Measurements from ENCODE around the gene PVRIG.
A peak's percentile ranks its signal among the peaks of the same experiment; 100 is the strongest.
"Not testable (repeated sequence)": the region's sequence is repeated elsewhere in the genome, so short reads cannot be mapped to it uniquely, and the experiment has no call there.

The PVRIG gene

GRCh38 chr7:100195222-100195621 is 24.5 kb upstream of the PVRIG start:
- DNase-seq (ENCODE audit: low spot score), result no peak

GRCh38 chr7:100195901-100196322 is 23.8 kb upstream of the PVRIG start:
- peak; percentile 72 for DNase-seq (ENCODE audit: low spot score)

- no peak for DNase-seq (ENCODE audit: low spot score)
Measured at GRCh38 chr7:100198266-100198665, 21.5 kb upstream of the PVRIG start.

- DNase-seq (ENCODE audit: low spot score), result no peak
Measured at GRCh38 chr7:100200693-100201092, 19.1 kb upstream of the PVRIG start.

GRCh38 chr7:100204454-100204853 is 15.3 kb upstream of the PVRIG start:
- no peak for DNase-seq (ENCODE audit: low spot score)

GRCh38 chr7:100208911-100209408 is 10.8 kb upstream of the PVRIG start:
- no peak for DNase-seq (ENCODE audit: low spot score)

- DNase-seq (ENCODE audit: low spot score), result no peak
Measured at GRCh38 chr7:100209493-100209892, 10.3 kb upstream of the PVRIG start.

- DNase-seq (ENCODE audit: low spot score), result no peak
Measured at GRCh38 chr7:100210805-100211204, 8.9 kb upstream of the PVRIG start.

- DNase-seq (ENCODE audit: low spot score), result peak; percentile 33
Measured at GRCh38 chr7:100211342-100211780, 8.4 kb upstream of the PVRIG start.

- DNase-seq (ENCODE audit: low spot score), result no peak
Measured at GRCh38 chr7:100212631-100213286, 7.0 kb upstream of the PVRIG start.

GRCh38 chr7:100213672-100214071 is 6.1 kb upstream of the PVRIG start:
- no peak for DNase-seq (ENCODE audit: low spot score)

- not testable (repeated sequence) for DNase-seq (ENCODE audit: low spot score)
Measured at GRCh38 chr7:100214356-100214755, 5.4 kb upstream of the PVRIG start.

GRCh38 chr7:100215895-100216294 is 3.9 kb upstream of the PVRIG start:
- DNase-seq (ENCODE audit: low spot score), result no peak

- DNase-seq (ENCODE audit: low spot score), result peak; percentile 81
Measured at GRCh38 chr7:100217934-100218333, 1.8 kb upstream of the PVRIG start.

GRCh38 chr7:100219271-100219737 is 445 bp upstream of the PVRIG start:
- peak; percentile 58 for DNase-seq (ENCODE audit: low spot score)

- DNase-seq (ENCODE audit: low spot score), result no peak
Measured at GRCh38 chr7:100220586-100221230, 959 bp downstream of the PVRIG start.

- DNase-seq (ENCODE audit: low spot score), result peak; percentile 93
Measured at GRCh38 chr7:100221231-100221718, 1.5 kb downstream of the PVRIG start.

GRCh38 chr7:100221767-100222444 is 2.2 kb downstream of the PVRIG start:
- DNase-seq (ENCODE audit: low spot score), result no peak

GRCh38 chr7:100222445-100223132 is 2.8 kb downstream of the PVRIG start:
- no peak for DNase-seq (ENCODE audit: low spot score)

GRCh38 chr7:100223376-100223927 is 3.7 kb downstream of the PVRIG start:
- DNase-seq (ENCODE audit: low spot score), result not testable (repeated sequence)

GRCh38 chr7:100224891-100225290 is 5.1 kb downstream of the PVRIG start:
- DNase-seq (ENCODE audit: low spot score), result not testable (repeated sequence)
